CD4-positive, alpha-beta T cell treated with Interleukin-10 for 1 hour (primary cell): ENCODE results near the gene COX19.
A peak's percentile ranks its signal among the peaks of the same experiment; 100 is the strongest.
"Not testable (repeated sequence)": the region's sequence is repeated elsewhere in the genome, so short reads cannot be mapped to it uniquely, and the experiment has no call there.

Source experiments
- DNase-seq: peaks from one replicate; pipeline ENCODE4 v3.0.0-alpha.2; 2020

Gene COX19

GRCh38 chr7:939843-940242 is 35.5 kb downstream of the COX19 start:
- DNase-seq = no peak

GRCh38 chr7:938546-939185 is 36.7 kb downstream of the COX19 start:
- DNase-seq = no peak

GRCh38 chr7:937856-938484 is 37.4 kb downstream of the COX19 start:
- DNase-seq = no peak

GRCh38 chr7:936386-937054 is 38.8 kb downstream of the COX19 start:
- no peak for DNase-seq

GRCh38 chr7:935874-936385 is 39.4 kb downstream of the COX19 start:
- DNase-seq = no peak

GRCh38 chr7:935164-935873 is 40.0 kb downstream of the COX19 start:
- DNase-seq = no peak

GRCh38 chr7:934469-935163 is 40.7 kb downstream of the COX19 start:
- DNase-seq = no peak

- no peak for DNase-seq
Measured at GRCh38 chr7:932651-932975, 42.7 kb downstream of the COX19 start.

GRCh38 chr7:931871-932650 is 43.3 kb downstream of the COX19 start:
- DNase-seq = no peak

GRCh38 chr7:930975-931758 is 44.2 kb downstream of the COX19 start:
- no peak for DNase-seq

GRCh38 chr7:929311-929711 is 46.0 kb downstream of the COX19 start:
- DNase-seq = no peak

- DNase-seq = no peak
Measured at GRCh38 chr7:927031-927671, 48.2 kb downstream of the COX19 start.

- no peak for DNase-seq
Measured at GRCh38 chr7:926061-927030, 49.0 kb downstream of the COX19 start.

- DNase-seq = peak; percentile 68
Measured at GRCh38 chr7:925601-926000, 49.7 kb downstream of the COX19 start.

- DNase-seq = peak; percentile 44
Measured at GRCh38 chr7:924541-925231, 50.7 kb downstream of the COX19 start.

- not testable (repeated sequence) for DNase-seq
Measured at GRCh38 chr7:924042-924441, 51.3 kb downstream of the COX19 start.

- peak; percentile 91 for DNase-seq
Measured at GRCh38 chr7:923108-924041, 52.0 kb downstream of the COX19 start.
